ENCODE data around the gene PIPOX.

Gene PIPOX

GRCh38 chr17:29042679-29043538, at the start of gene PIPOX:
PIPOX (plus strand) TSS chr17:29043141; CDS start chr17:29043226, 85 bp downstream.
- H3K4me3 ChIP-seq (ENCODE audit: low read depth in 1 of 2, low read length in 2 of 2): no peak within 1 kb of the TSS
- no peaks in the 10 kb centered on the region for H3K9me3 ChIP-seq (ENCODE audit: control insufficient read depth in 1 of 2, low read length in 2 of 2)
- no peaks in the 10 kb centered on the region for H3K36me3 ChIP-seq (ENCODE audit: control insufficient read depth in 1 of 2, insufficient read depth in 2 of 2, low read length in 2 of 2)
- H3K4me1 ChIP-seq (ENCODE audit: control insufficient read depth in 1 of 2, insufficient read depth in 2 of 2, low read length in 2 of 2): no peaks in the 10 kb centered on the region
- H3K27me3 ChIP-seq (ENCODE audit: low read depth, low read length): no peaks in the 10 kb centered on the region
- peak within 1 kb of the TSS; percentile 31 for H3K27ac ChIP-seq (ENCODE audit: low read length)

GRCh38 chr17:28993645-28994426, 49.1 kb upstream of the PIPOX start:
- H3K4me1 ChIP-seq (ENCODE audit: control insufficient read depth in 1 of 2, insufficient read depth in 2 of 2, low read length in 2 of 2): no peaks in the 10 kb centered on the region
- H3K9me3 ChIP-seq (ENCODE audit: control insufficient read depth in 1 of 2, low read length in 2 of 2): no peaks in the 10 kb centered on the region
- H3K36me3 ChIP-seq (ENCODE audit: control insufficient read depth in 1 of 2, insufficient read depth in 2 of 2, low read length in 2 of 2): no peaks in the 10 kb centered on the region
- H3K27ac ChIP-seq (ENCODE audit: low read length): no peak overlapping the region
- H3K4me3 ChIP-seq (ENCODE audit: low read depth in 1 of 2, low read length in 2 of 2): no peak overlapping the region
- no peaks in the 10 kb centered on the region for H3K27me3 ChIP-seq (ENCODE audit: low read depth, low read length)

- no peaks in the 10 kb centered on the region for H3K4me1 ChIP-seq (ENCODE audit: control insufficient read depth in 1 of 2, insufficient read depth in 2 of 2, low read length in 2 of 2)
- no peaks in the 10 kb centered on the region for H3K9me3 ChIP-seq (ENCODE audit: control insufficient read depth in 1 of 2, low read length in 2 of 2)
- H3K36me3 ChIP-seq (ENCODE audit: control insufficient read depth in 1 of 2, insufficient read depth in 2 of 2, low read length in 2 of 2): no peaks in the 10 kb centered on the region
- H3K27ac ChIP-seq (ENCODE audit: low read length): no peak overlapping the region
- H3K27me3 ChIP-seq (ENCODE audit: low read depth, low read length): no peaks in the 10 kb centered on the region
- H3K4me3 ChIP-seq (ENCODE audit: low read depth in 1 of 2, low read length in 2 of 2): no peak overlapping the region
Observed at GRCh38 chr17:28996554-28997096, 46.3 kb upstream of the PIPOX start.

- Histone ChIP-seq H3K27me3 (ENCODE audit: low read depth, low read length) (peaks cover 2% of the 10 kb centered on the region), H3K27ac (ENCODE audit: low read length) (no peak overlapping the region), H3K4me3 (ENCODE audit: low read depth in 1 of 2, low read length in 2 of 2) (no peak overlapping the region), H3K36me3 (ENCODE audit: control insufficient read depth in 1 of 2, insufficient read depth in 2 of 2, low read length in 2 of 2) (no peaks in the 10 kb centered on the region), H3K9me3 (ENCODE audit: control insufficient read depth in 1 of 2, low read length in 2 of 2) (no peaks in the 10 kb centered on the region), H3K4me1 (ENCODE audit: control insufficient read depth in 1 of 2, insufficient read depth in 2 of 2, low read length in 2 of 2) (no peaks in the 10 kb centered on the region)
Observed at GRCh38 chr17:28997806-28998205, 45.1 kb upstream of the PIPOX start.

- Histone ChIP-seq H3K4me1 (ENCODE audit: control insufficient read depth in 1 of 2, insufficient read depth in 2 of 2, low read length in 2 of 2) (no peaks in the 10 kb centered on the region), H3K36me3 (ENCODE audit: control insufficient read depth in 1 of 2, insufficient read depth in 2 of 2, low read length in 2 of 2) (no peaks in the 10 kb centered on the region), H3K9me3 (ENCODE audit: control insufficient read depth in 1 of 2, low read length in 2 of 2) (no peaks in the 10 kb centered on the region), H3K27ac (ENCODE audit: low read length) (no peak overlapping the region), H3K27me3 (ENCODE audit: low read depth, low read length) (peaks cover 16% of the 10 kb centered on the region), H3K4me3 (ENCODE audit: low read depth in 1 of 2, low read length in 2 of 2) (no peak overlapping the region)
Observed at GRCh38 chr17:28999206-28999605, 43.7 kb upstream of the PIPOX start.

- peaks cover 24% of the 10 kb centered on the region for H3K27me3 ChIP-seq (ENCODE audit: low read depth, low read length)
Observed at GRCh38 chr17:29000973-29001372, 42.0 kb upstream of the PIPOX start.

GRCh38 chr17:29002811-29003210, 40.1 kb upstream of the PIPOX start:
- H3K36me3 ChIP-seq (ENCODE audit: control insufficient read depth in 1 of 2, insufficient read depth in 2 of 2, low read length in 2 of 2): no peaks in the 10 kb centered on the region
- H3K27me3 ChIP-seq (ENCODE audit: low read depth, low read length): peaks cover 39% of the 10 kb centered on the region

More at GRCh38 chr17:29000973-29001372, 42.0 kb upstream of the PIPOX start:
- H3K9me3 ChIP-seq (ENCODE audit: control insufficient read depth in 1 of 2, low read length in 2 of 2): no peaks in the 10 kb centered on the region
- H3K4me3 ChIP-seq (ENCODE audit: low read depth in 1 of 2, low read length in 2 of 2): no peak overlapping the region
- peaks cover 0 to 10% of the 10 kb centered on the region in 2 donors for H3K4me1 ChIP-seq (ENCODE audit: control insufficient read depth in 1 of 2, insufficient read depth in 2 of 2, low read length in 2 of 2)
- H3K36me3 ChIP-seq (ENCODE audit: control insufficient read depth in 1 of 2, insufficient read depth in 2 of 2, low read length in 2 of 2): no peaks in the 10 kb centered on the region
- no peak overlapping the region for H3K27ac ChIP-seq (ENCODE audit: low read length)

GRCh38 chr17:29003289-29003688, 39.7 kb upstream of the PIPOX start:
- Histone ChIP-seq H3K9me3 (ENCODE audit: control insufficient read depth in 1 of 2, low read length in 2 of 2) (no peaks in the 10 kb centered on the region), H3K27me3 (ENCODE audit: low read depth, low read length) (peaks cover 39% of the 10 kb centered on the region), H3K36me3 (ENCODE audit: control insufficient read depth in 1 of 2, insufficient read depth in 2 of 2, low read length in 2 of 2) (no peaks in the 10 kb centered on the region), H3K4me1 (ENCODE audit: control insufficient read depth in 1 of 2, insufficient read depth in 2 of 2, low read length in 2 of 2) (peaks cover 0 to 13% of the 10 kb centered on the region in 2 donors), H3K27ac (ENCODE audit: low read length) (no peak overlapping the region), H3K4me3 (ENCODE audit: low read depth in 1 of 2, low read length in 2 of 2) (no peak overlapping the region)

More at GRCh38 chr17:29002811-29003210, 40.1 kb upstream of the PIPOX start:
- H3K4me1 ChIP-seq (ENCODE audit: control insufficient read depth in 1 of 2, insufficient read depth in 2 of 2, low read length in 2 of 2): peaks cover 0 to 13% of the 10 kb centered on the region in 2 donors
- no peak overlapping the region for H3K4me3 ChIP-seq (ENCODE audit: low read depth in 1 of 2, low read length in 2 of 2)
- H3K9me3 ChIP-seq (ENCODE audit: control insufficient read depth in 1 of 2, low read length in 2 of 2): no peaks in the 10 kb centered on the region
- H3K27ac ChIP-seq (ENCODE audit: low read length): no peak overlapping the region

- H3K36me3 ChIP-seq (ENCODE audit: control insufficient read depth in 1 of 2, insufficient read depth in 2 of 2, low read length in 2 of 2): no peaks in the 10 kb centered on the region
- H3K27me3 ChIP-seq (ENCODE audit: low read depth, low read length): peaks cover 39% of the 10 kb centered on the region
- no peak overlapping the region for H3K27ac ChIP-seq (ENCODE audit: low read length)
Observed at GRCh38 chr17:29004081-29004692, 38.8 kb upstream of the PIPOX start.

GRCh38 chr17:29005936-29006511, 36.9 kb upstream of the PIPOX start, which contains the start of gene SEZ6:
SEZ6 (minus strand) TSS chr17:29006033; CDS start chr17:29005869, 164 bp downstream.
- no peaks in the 10 kb centered on the region for H3K36me3 ChIP-seq (ENCODE audit: control insufficient read depth in 1 of 2, insufficient read depth in 2 of 2, low read length in 2 of 2)
- peak within 1 kb of the TSS in 1 of 2 donors; percentile 16 for H3K4me3 ChIP-seq (ENCODE audit: low read depth in 1 of 2, low read length in 2 of 2)
- H3K27me3 ChIP-seq (ENCODE audit: low read depth, low read length): peaks cover 39% of the 10 kb centered on the region
- no peaks in the 10 kb centered on the region for H3K9me3 ChIP-seq (ENCODE audit: control insufficient read depth in 1 of 2, low read length in 2 of 2)
- peaks cover 0 to 13% of the 10 kb centered on the region in 2 donors for H3K4me1 ChIP-seq (ENCODE audit: control insufficient read depth in 1 of 2, insufficient read depth in 2 of 2, low read length in 2 of 2)
- no peak within 1 kb of the TSS for H3K27ac ChIP-seq (ENCODE audit: low read length)

More at GRCh38 chr17:29004081-29004692, 38.8 kb upstream of the PIPOX start:
- peaks cover 0 to 13% of the 10 kb centered on the region in 2 donors for H3K4me1 ChIP-seq (ENCODE audit: control insufficient read depth in 1 of 2, insufficient read depth in 2 of 2, low read length in 2 of 2)
- no peak overlapping the region for H3K4me3 ChIP-seq (ENCODE audit: low read depth in 1 of 2, low read length in 2 of 2)
- H3K9me3 ChIP-seq (ENCODE audit: control insufficient read depth in 1 of 2, low read length in 2 of 2): no peaks in the 10 kb centered on the region
